T-helper 1 cell treated with Interleukin-12 subunit alpha and Interleukin-12 subunit beta and Interleukin-4 antibody, amounts not matched to agents 30 μg/mL and 1 μg/mL, for 36 hours (primary cell): ENCODE results near the gene CHN2.
"Not testable (repeated sequence)": the region's sequence is repeated elsewhere in the genome, so short reads cannot be mapped to it uniquely, and the experiment has no call there.

Experiments
- H3K27ac Mint-ChIP-seq: one replicate; pipeline ENCODE4 v1.8.0; 2021; ENCODE audit warnings: mild to moderate bottlenecking, mixed read lengths
- H3K27me3 Mint-ChIP-seq: one replicate; pipeline ENCODE4 v1.8.0; 2021; ENCODE audit warnings: low read depth, mixed read lengths
- H3K36me3 Mint-ChIP-seq: one replicate; pipeline ENCODE4 v1.8.0; 2021; ENCODE audit warnings: low read depth, mixed read lengths
- H3K4me1 Mint-ChIP-seq: one replicate; pipeline ENCODE4 v1.8.0; 2021; ENCODE audit warnings: low read depth, mixed read lengths
- H3K4me3 Mint-ChIP-seq: one replicate; pipeline ENCODE4 v1.8.0; 2021; ENCODE audit warnings: mild to moderate bottlenecking, moderate library complexity, mixed read lengths
- H3K9me3 Mint-ChIP-seq: one replicate; pipeline ENCODE4 v1.8.0; 2021; ENCODE audit warnings: mixed read lengths

The CHN2 gene

DNA sequence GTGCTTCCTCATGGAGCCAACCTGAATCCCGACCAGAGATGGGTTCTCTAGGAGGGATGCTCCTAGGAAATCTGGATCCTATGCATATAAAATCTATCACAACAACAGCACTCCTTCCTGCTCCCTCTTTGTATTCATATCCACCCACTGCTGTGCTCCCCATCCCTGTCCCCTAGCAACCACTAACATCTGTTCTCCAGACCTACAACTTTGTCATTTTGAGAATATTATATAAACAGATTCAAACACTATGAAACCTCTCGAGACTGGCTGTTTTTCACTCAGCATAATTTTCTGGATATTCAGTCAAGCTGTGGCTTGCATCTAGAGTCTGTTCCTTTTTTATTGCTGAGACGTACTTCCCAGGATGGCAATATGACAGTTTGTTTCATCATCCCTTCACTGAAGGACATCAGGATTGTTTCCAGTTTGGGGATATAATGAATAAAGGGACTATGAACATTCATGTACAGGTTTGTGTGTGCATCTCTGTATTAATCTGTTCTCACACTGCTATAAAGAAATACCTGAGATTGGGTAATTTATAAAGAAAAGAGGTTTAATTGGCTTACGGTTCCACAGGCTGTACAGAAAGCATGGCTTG, 333.0 kb downstream of the CHN2 start:
- Mint-ChIP-seq H3K4me3 (no peak overlapping the region), H3K4me1 (no peaks in the 10 kb centered on the region), H3K9me3 (peaks cover 11% of the 10 kb centered on the region), H3K36me3 (no peaks in the 10 kb centered on the region), H3K27ac (no peak overlapping the region), H3K27me3 (no peaks in the 10 kb centered on the region)

DNA sequence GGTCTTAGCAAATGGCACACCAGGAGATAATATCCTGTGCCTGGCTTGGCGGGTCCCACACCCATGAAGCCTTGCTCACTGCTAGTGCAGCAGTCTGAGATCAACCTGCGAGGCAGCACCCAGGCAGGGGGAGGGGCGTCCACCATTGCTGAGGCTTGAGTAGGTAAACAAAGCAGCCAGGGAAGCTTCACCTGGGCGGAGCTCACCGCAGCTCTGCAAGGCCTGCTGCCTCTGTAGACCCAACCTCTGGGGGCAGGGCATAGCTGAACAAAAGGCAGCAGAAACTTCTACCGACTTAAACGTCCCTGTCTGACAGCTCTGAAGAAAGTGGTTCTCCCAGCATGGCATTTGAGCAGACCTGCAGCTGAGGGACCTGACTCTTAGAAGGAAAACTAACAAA, 334.0 kb downstream of the CHN2 start:
- not testable (repeated sequence) for H3K4me1 Mint-ChIP-seq, H3K27ac Mint-ChIP-seq, H3K36me3 Mint-ChIP-seq

More for the DNA sequence above, 334.0 kb downstream of the CHN2 start:
- peaks cover 11% of the 10 kb centered on the region for H3K9me3 Mint-ChIP-seq
- H3K27me3 Mint-ChIP-seq, H3K4me3 Mint-ChIP-seq: not testable (repeated sequence)
